ENCODE measurements around the gene DIAPH1.

The DIAPH1 gene

GRCh38 chr5:141618804-141619554 is at the start of gene DIAPH1:
DIAPH1 (minus strand) TSS chr5:141619000; CDS start chr5:141618914, 86 bp downstream.
- peak; percentile 76 for DNase-seq (ENCODE audit: low spot score)

- no peak for DNase-seq (ENCODE audit: low spot score)
Observed at GRCh38 chr5:141665995-141666940, 47.5 kb upstream of the DIAPH1 start.

GRCh38 chr5:141664733-141665461 is 46.1 kb upstream of the DIAPH1 start:
- peak; percentile 45 for DNase-seq (ENCODE audit: low spot score)

- DNase-seq (ENCODE audit: low spot score) = peak; percentile 40
Observed at GRCh38 chr5:141663506-141663905, 44.7 kb upstream of the DIAPH1 start.

GRCh38 chr5:141662028-141662427 is 43.2 kb upstream of the DIAPH1 start:
- no peak for DNase-seq (ENCODE audit: low spot score)

GRCh38 chr5:141657937-141658545 is 39.2 kb upstream of the DIAPH1 start:
- DNase-seq (ENCODE audit: low spot score) = no peak

GRCh38 chr5:141657404-141657803 is 38.6 kb upstream of the DIAPH1 start:
- DNase-seq (ENCODE audit: low spot score) = no peak

GRCh38 chr5:141656396-141656795 is 37.6 kb upstream of the DIAPH1 start:
- no peak for DNase-seq (ENCODE audit: low spot score)

- DNase-seq (ENCODE audit: low spot score) = no peak
Observed at GRCh38 chr5:141655020-141655419, 36.2 kb upstream of the DIAPH1 start.

GRCh38 chr5:141654298-141654697 is 35.5 kb upstream of the DIAPH1 start:
- no peak for DNase-seq (ENCODE audit: low spot score)

- DNase-seq (ENCODE audit: low spot score) = no peak
Observed at GRCh38 chr5:141651728-141652105, 32.9 kb upstream of the DIAPH1 start.

- peak; percentile 92 for DNase-seq (ENCODE audit: low spot score)
Observed at GRCh38 chr5:141650851-141651727, 32.3 kb upstream of the DIAPH1 start, which contains the start of gene FCHSD1. FCHSD1 (minus strand) TSS chr5:141651418; CDS start chr5:141651368, 50 bp downstream.

GRCh38 chr5:141649972-141650371 is 31.2 kb upstream of the DIAPH1 start:
- no peak for DNase-seq (ENCODE audit: low spot score)

GRCh38 chr5:141649056-141649688 is 30.4 kb upstream of the DIAPH1 start:
- no peak for DNase-seq (ENCODE audit: low spot score)

- no peak for DNase-seq (ENCODE audit: low spot score)
Observed at GRCh38 chr5:141647851-141648250, 29.1 kb upstream of the DIAPH1 start.

- DNase-seq (ENCODE audit: low spot score) = no peak
Observed at GRCh38 chr5:141647242-141647641, 28.4 kb upstream of the DIAPH1 start.

GRCh38 chr5:141646026-141646425 is 27.2 kb upstream of the DIAPH1 start:
- DNase-seq (ENCODE audit: low spot score) = no peak

- DNase-seq (ENCODE audit: low spot score) = no peak
Observed at GRCh38 chr5:141641634-141642267, 23.0 kb upstream of the DIAPH1 start.

- DNase-seq (ENCODE audit: low spot score) = no peak
Observed at GRCh38 chr5:141640698-141641097, 21.9 kb upstream of the DIAPH1 start.

- DNase-seq (ENCODE audit: low spot score) = no peak
Observed at GRCh38 chr5:141640051-141640415, 21.2 kb upstream of the DIAPH1 start.
